OCI-LY3 (cell line): ENCODE measurements around the gene CALR.

Experiments used
- EZH2phosphoT487 ChIP-seq: fragments of 200-600 bp; shearing (Covaris generic); IDR thresholded peaks from 2 replicates; pipeline ENCODE4 v1.6.1; 2018; ENCODE audit warnings: antibody characterized with exemption, mixed run types, low read depth
- TF ChIP-seq, protein P1 (sequence below): fragments of 200-600, 300-600 bp; sonication (generic); IDR thresholded peaks from 2 replicates; pipeline ENCODE4 v1.5.1; 2014; ENCODE audit warnings: antibody characterized with exemption, low read length, low read depth

DNA sequence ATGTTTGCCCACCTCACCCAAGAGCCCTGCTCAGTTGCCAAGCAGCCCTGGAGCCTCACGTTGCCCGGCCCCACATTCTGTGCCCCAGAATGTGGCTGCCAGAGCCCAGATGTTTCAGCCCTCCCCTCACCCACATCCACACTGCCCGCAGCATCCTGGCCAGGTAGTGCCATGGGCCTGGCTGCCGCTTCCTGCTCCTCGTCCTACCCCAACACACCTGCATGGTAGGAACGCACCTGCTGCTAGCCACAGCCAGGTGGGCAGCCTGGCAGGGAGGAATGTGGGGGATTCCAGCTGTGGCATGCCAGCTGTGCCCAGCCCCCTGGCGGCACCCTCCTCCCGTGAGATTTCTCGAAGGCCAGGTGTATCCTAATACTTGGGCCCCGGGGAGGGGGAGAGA lies 49.4 kb downstream of the CALR start:
- TF ChIP-seq, protein P1, sequence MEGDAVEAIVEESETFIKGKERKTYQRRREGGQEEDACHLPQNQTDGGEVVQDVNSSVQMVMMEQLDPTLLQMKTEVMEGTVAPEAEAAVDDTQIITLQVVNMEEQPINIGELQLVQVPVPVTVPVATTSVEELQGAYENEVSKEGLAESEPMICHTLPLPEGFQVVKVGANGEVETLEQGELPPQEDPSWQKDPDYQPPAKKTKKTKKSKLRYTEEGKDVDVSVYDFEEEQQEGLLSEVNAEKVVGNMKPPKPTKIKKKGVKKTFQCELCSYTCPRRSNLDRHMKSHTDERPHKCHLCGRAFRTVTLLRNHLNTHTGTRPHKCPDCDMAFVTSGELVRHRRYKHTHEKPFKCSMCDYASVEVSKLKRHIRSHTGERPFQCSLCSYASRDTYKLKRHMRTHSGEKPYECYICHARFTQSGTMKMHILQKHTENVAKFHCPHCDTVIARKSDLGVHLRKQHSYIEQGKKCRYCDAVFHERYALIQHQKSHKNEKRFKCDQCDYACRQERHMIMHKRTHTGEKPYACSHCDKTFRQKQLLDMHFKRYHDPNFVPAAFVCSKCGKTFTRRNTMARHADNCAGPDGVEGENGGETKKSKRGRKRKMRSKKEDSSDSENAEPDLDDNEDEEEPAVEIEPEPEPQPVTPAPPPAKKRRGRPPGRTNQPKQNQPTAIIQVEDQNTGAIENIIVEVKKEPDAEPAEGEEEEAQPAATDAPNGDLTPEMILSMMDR = no peak
- no peak for TF ChIP-seq EZH2phosphoT487
